Activated T-helper 1 cell treated with anti-CD3 and anti-CD28 coated beads, Interleukin-12 subunit alpha, Interleukin-12 subunit beta, Interleukin-2, Interleukin-4 antibody, amounts not matched to agents 30 ng/mL and 10 ng/mL and 1 ng/mL, durations not matched to agents 14 hours and 24 hours and 36 hours (primary cell): ENCODE data around the gene NPM1. TPM values are rescaled to one million over a fixed set of nuclear protein-coding genes. Genes with fewer than 3 reads are reported as not detected.

ENCODE experiments used
- DNase-seq: peaks from one replicate; pipeline ENCODE4 v3.0.0; 2021; ENCODE audit warnings: low spot score
- H3K27ac Mint-ChIP-seq: one replicate; pipeline ENCODE4 v1.8.0; 2021; ENCODE audit warnings: mild to moderate bottlenecking, mixed read lengths
- H3K27me3 Mint-ChIP-seq: one replicate; pipeline ENCODE4 v1.8.0; 2022; ENCODE audit warnings: mild to moderate bottlenecking, moderate library complexity, mixed read lengths; ENCODE audit not compliant: insufficient read depth
- H3K36me3 Mint-ChIP-seq: one replicate; pipeline ENCODE4 v1.8.0; 2021; ENCODE audit warnings: low read depth, mixed read lengths
- H3K4me1 Mint-ChIP-seq: one replicate; pipeline ENCODE4 v1.8.0; 2021; ENCODE audit warnings: low read depth, mixed read lengths
- H3K4me3 Mint-ChIP-seq: one replicate; pipeline ENCODE4 v1.8.0; 2021; ENCODE audit warnings: mild to moderate bottlenecking, moderate library complexity, mixed read lengths
- H3K9me3 Mint-ChIP-seq: one replicate; pipeline ENCODE4 v1.8.0; 2021; ENCODE audit warnings: mixed read lengths
- intact Hi-C: fragments of 100-400 bp; cut with micrococcal nuclease; formaldehyde crosslinking; loops from one replicate; pipeline ENCODE4 v1.15.1; 2024
- total RNA-seq: library from RNA; stranded (reverse); gene quantifications from 2 replicates; pipeline ENCODE4 v1.2.3, GENCODE V29; 2022

Gene NPM1
- total RNA-seq, 1 donor from 2014 or later = 2,809 TPM

GRCh38 chr5:171441246-171441791 is 53.7 kb downstream of the NPM1 start:
- H3K27me3 Mint-ChIP-seq = peaks cover 4% of the 10 kb centered on the region
- H3K36me3 Mint-ChIP-seq = no peaks in the 10 kb centered on the region
- DNase-seq = no peak
- H3K4me3 Mint-ChIP-seq = no peak overlapping the region
- no peaks in the 10 kb centered on the region for H3K4me1 Mint-ChIP-seq
- no peak overlapping the region for H3K27ac Mint-ChIP-seq
- intact Hi-C loops = no loop called here
- H3K9me3 Mint-ChIP-seq = no peaks in the 10 kb centered on the region

DNA sequence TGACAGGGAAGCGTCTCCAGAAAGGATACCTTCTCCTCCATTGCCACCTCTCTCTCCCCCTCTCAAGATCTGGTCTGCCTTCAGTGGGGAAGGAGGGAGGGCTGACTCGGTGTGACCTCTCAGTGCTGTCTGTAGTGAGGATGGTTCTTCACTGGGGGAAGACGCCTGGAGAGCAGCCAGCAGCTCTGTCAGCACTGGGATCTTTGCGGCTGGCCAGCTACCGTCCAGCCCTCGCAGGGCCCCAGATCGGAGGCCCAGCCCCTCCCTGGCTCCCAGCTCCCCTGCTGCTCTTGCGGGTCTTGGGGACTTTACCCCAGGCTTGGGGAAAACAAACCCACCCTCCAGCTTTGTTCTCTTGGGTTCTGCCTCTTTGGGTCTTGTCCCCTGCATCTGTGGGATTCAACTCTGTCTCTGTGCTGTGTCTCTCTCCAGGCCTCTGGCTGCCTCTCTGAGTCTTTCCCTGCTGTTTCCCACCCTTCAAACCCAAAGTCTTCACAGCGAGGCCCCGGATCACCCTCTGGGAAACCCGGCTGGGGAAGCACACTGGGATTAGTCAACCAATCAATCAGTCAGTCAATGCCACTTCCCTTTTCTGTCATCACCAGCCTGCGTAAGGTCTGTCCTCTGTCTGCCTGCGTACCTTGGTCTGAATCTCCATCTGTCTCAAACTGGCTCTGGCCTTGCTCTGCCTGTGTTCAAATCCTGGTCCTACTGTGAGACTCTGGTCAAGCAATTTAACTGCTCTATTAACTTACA is 54.8 kb downstream of the NPM1 start:
- no peak for DNase-seq
- no peaks in the 10 kb centered on the region for H3K4me1 Mint-ChIP-seq
- H3K27me3 Mint-ChIP-seq = peaks cover 6% of the 10 kb centered on the region
- no peak overlapping the region for H3K4me3 Mint-ChIP-seq
- H3K27ac Mint-ChIP-seq = no peak overlapping the region
- H3K9me3 Mint-ChIP-seq = no peaks in the 10 kb centered on the region
- intact Hi-C loops = no loop called here
- no peaks in the 10 kb centered on the region for H3K36me3 Mint-ChIP-seq

- Mint-ChIP-seq H3K4me3 (no peak overlapping the region), H3K27me3 (peaks cover 15% of the 10 kb centered on the region), H3K27ac (no peak overlapping the region), H3K4me1 (no peaks in the 10 kb centered on the region), H3K9me3 (no peaks in the 10 kb centered on the region), H3K36me3 (no peaks in the 10 kb centered on the region)
- intact Hi-C loops = no loop called here
- DNase-seq = no peak
Observed at GRCh38 chr5:171444582-171444981, 56.9 kb downstream of the NPM1 start.

DNA sequence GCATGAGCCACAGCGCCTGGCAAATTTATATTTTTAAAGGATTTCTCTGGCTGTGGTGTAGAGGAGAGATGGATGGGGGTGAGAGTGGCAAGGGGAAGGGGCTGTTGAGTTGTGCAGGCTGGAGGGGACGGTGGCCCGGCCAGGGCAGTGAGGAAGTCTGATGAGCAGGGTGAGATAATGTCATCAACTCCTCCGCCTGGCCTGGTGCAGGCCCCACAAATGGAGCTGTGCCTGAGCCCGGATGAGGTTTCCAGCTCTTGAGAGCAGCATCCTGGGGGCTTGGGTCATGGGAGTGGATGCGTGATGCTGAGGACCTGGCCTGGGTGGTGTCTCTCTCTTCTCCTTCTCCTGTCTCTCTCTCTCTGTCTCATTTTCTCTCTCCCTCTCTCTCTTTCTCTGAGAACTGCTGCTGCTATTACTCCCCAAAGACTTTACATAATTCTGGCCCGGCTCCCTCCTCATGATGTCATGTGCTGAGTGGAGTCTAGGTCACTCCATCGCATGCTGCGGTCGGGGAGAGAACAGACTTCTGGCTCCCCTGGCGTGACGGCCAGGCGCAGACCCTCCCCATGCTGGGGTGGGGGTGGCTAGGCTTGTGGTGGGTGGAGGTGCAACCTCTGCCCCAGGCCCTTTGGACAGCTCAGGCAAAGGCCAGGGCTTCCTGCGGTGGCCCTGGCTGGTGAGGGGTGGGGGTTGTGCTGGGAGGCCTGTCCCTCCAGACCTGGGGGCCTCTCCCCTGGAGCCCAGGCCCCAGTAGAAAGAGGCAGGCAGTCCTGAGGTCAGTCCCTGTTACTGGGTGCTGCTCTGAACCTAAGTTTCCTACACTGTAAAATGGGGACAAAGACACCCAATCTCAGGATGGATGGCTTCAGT is 58.2 kb downstream of the NPM1 start:
- intact Hi-C loops = no loop called here
- no peaks in the 10 kb centered on the region for H3K9me3 Mint-ChIP-seq
- H3K27ac Mint-ChIP-seq = no peak overlapping the region
- no peak for DNase-seq
- no peak overlapping the region for H3K4me3 Mint-ChIP-seq
- no peaks in the 10 kb centered on the region for H3K4me1 Mint-ChIP-seq
- H3K36me3 Mint-ChIP-seq = no peaks in the 10 kb centered on the region
- H3K27me3 Mint-ChIP-seq = peaks cover 23% of the 10 kb centered on the region

- H3K27ac Mint-ChIP-seq = no peak overlapping the region
- H3K4me1 Mint-ChIP-seq = no peaks in the 10 kb centered on the region
- peaks cover 34% of the 10 kb centered on the region for H3K27me3 Mint-ChIP-seq
- no peak overlapping the region for H3K4me3 Mint-ChIP-seq
- DNase-seq = no peak
- intact Hi-C loops = no loop called here
- no peaks in the 10 kb centered on the region for H3K9me3 Mint-ChIP-seq
- no peaks in the 10 kb centered on the region for H3K36me3 Mint-ChIP-seq
Observed at GRCh38 chr5:171447226-171447625, 59.6 kb downstream of the NPM1 start.

- H3K27ac Mint-ChIP-seq = no peak overlapping the region
- peaks cover 39% of the 10 kb centered on the region for H3K27me3 Mint-ChIP-seq
- H3K9me3 Mint-ChIP-seq = no peaks in the 10 kb centered on the region
- no peaks in the 10 kb centered on the region for H3K4me1 Mint-ChIP-seq
- no peak overlapping the region for H3K4me3 Mint-ChIP-seq
- no peak for DNase-seq
- intact Hi-C loops = no loop called here
- H3K36me3 Mint-ChIP-seq = no peaks in the 10 kb centered on the region
Observed at GRCh38 chr5:171449426-171449825, 61.8 kb downstream of the NPM1 start.

GRCh38 chr5:171450423-171451331 is 63.0 kb downstream of the NPM1 start:
- Mint-ChIP-seq H3K4me1 (no peaks in the 10 kb centered on the region), H3K4me3 (no peak overlapping the region), H3K9me3 (no peaks in the 10 kb centered on the region), H3K27ac (no peak overlapping the region), H3K36me3 (no peaks in the 10 kb centered on the region), H3K27me3 (peaks cover 41% of the 10 kb centered on the region)
- intact Hi-C loops = no loop called here
- DNase-seq = no peak

GRCh38 chr5:171451421-171451820 is 63.8 kb downstream of the NPM1 start:
- intact Hi-C loops = no loop called here
- Mint-ChIP-seq H3K27ac (no peak overlapping the region), H3K9me3 (no peaks in the 10 kb centered on the region), H3K27me3 (peaks cover 41% of the 10 kb centered on the region), H3K36me3 (no peaks in the 10 kb centered on the region), H3K4me1 (no peaks in the 10 kb centered on the region), H3K4me3 (no peak overlapping the region)
- no peak for DNase-seq

- H3K27ac Mint-ChIP-seq = no peak overlapping the region
- intact Hi-C loops = no loop called here
- DNase-seq = no peak
Observed at GRCh38 chr5:171453056-171453725, 65.5 kb downstream of the NPM1 start.

GRCh38 chr5:171453988-171454387 is 66.3 kb downstream of the NPM1 start:
- no peak for DNase-seq
- peaks cover 32% of the 10 kb centered on the region for H3K27me3 Mint-ChIP-seq
- H3K27ac Mint-ChIP-seq = no peak overlapping the region
- H3K36me3 Mint-ChIP-seq = no peaks in the 10 kb centered on the region
- no peak overlapping the region for H3K4me3 Mint-ChIP-seq
- H3K9me3 Mint-ChIP-seq = no peaks in the 10 kb centered on the region
- no peaks in the 10 kb centered on the region for H3K4me1 Mint-ChIP-seq
- intact Hi-C loops = no loop called here

More at GRCh38 chr5:171453056-171453725, 65.5 kb downstream of the NPM1 start:
- Mint-ChIP-seq H3K4me3 (no peak overlapping the region), H3K36me3 (no peaks in the 10 kb centered on the region), H3K4me1 (no peaks in the 10 kb centered on the region), H3K27me3 (peaks cover 34% of the 10 kb centered on the region), H3K9me3 (no peaks in the 10 kb centered on the region)

- no peaks in the 10 kb centered on the region for H3K9me3 Mint-ChIP-seq
- DNase-seq = no peak
- H3K27me3 Mint-ChIP-seq = peaks cover 30% of the 10 kb centered on the region
- intact Hi-C loops = no loop called here
- H3K36me3 Mint-ChIP-seq = no peaks in the 10 kb centered on the region
- no peaks in the 10 kb centered on the region for H3K4me1 Mint-ChIP-seq
- H3K27ac Mint-ChIP-seq = no peak overlapping the region
- H3K4me3 Mint-ChIP-seq = no peak overlapping the region
Observed at GRCh38 chr5:171454549-171454948, 66.9 kb downstream of the NPM1 start.

DNA sequence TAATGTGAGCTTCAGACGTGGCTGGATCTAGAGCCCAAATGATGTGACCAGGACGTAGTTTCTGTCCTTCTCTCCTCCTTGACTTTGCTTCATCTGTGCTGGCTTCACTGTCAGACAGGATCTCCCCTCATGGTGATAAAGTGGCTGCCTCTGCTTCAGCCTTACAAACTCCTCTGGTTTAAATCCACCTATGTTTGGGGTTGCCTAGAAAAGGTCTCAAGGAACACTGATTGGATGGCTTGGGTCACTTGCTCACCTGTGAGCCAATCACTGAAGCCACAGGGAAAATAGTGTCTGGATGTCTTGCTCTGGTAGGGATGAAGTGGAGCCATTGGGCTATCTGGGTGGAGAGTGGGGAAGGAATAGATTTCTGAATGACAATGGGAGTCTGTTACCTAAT is 67.9 kb downstream of the NPM1 start:
- no peaks in the 10 kb centered on the region for H3K4me1 Mint-ChIP-seq
- intact Hi-C loops = no loop called here
- no peak overlapping the region for H3K4me3 Mint-ChIP-seq
- DNase-seq = no peak
- no peaks in the 10 kb centered on the region for H3K36me3 Mint-ChIP-seq
- no peak overlapping the region for H3K27ac Mint-ChIP-seq
- no peaks in the 10 kb centered on the region for H3K9me3 Mint-ChIP-seq
- H3K27me3 Mint-ChIP-seq = peaks cover 21% of the 10 kb centered on the region
